ENCODE data around the gene S1PR4. TPM values are rescaled to one million over a fixed set of nuclear protein-coding genes. Genes with fewer than 3 reads are reported as not detected.

S1PR4 gene
- total and polyA plus RNA-seq, 2 of the 13 experiments (the other 11 are each of a cell fraction or from before 2014, with no cell fraction given): 0.07 to 0.09 TPM

DNA sequence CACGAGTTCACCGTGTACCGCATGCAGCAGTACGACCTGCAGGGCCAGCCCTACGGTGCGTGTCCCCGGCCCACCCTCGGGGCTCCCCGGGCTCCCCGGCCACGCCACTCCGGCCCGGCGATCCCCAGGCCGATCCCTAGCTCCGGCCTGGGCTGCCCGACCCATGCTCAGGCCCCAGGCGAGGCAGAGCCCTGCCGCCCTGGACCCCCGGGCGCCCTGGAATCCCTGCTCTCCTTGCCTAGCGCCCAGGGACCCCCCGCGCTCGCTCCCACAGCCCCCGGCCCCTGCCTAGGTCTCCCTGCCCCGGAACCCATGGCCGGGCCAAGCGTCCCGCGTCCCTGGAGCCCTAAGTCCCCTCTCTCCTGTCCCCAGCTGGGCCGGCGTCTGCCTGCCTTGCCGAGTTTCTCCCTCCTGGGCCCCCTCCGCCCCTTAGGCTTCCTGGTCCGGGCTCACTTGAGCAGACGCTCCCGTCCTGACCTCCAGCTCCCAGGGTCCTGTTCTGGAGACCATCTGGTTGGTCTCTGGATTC is 7.7 kb downstream of the S1PR4 start:
- H2AFZ ChIP-seq (ENCODE audit: low read length): no peak overlapping the region
- TF ChIP-seq TBL1XR1 (IDR thresholded peaks at IDR 0.05; ENCODE audit: borderline replicate concordance, low read length, partially characterized antibody) (no peak), WIZ (CRISPR knock-in tag; IDR thresholded peaks at IDR 0.05) (no peak), SALL2 (CRISPR knock-in tag; IDR thresholded peaks at IDR 0.05) (peak; percentile 34; the same call in 1 of the 2 replicates), FOXK1 (CRISPR knock-in tag; IDR thresholded peaks at IDR 0.05; ENCODE audit: borderline replicate concordance, low read depth) (no peak), HES4 (CRISPR knock-in tag; IDR thresholded peaks at IDR 0.05; ENCODE audit: borderline replicate concordance) (no peak), ZNF773 (CRISPR knock-in tag; IDR thresholded peaks at IDR 0.05; ENCODE audit: borderline replicate concordance) (no peak; the same call in 1 of the 2 replicates), PPARG (CRISPR knock-in tag; conservative IDR thresholded peaks at IDR 0.05) (no peak), ZNF530 (CRISPR knock-in tag; IDR thresholded peaks at IDR 0.05; ENCODE audit: low read depth) (no peak), EEA1 (CRISPR knock-in tag; IDR thresholded peaks at IDR 0.05; ENCODE audit: borderline replicate concordance) (no peak), NPAS2 (CRISPR knock-in tag; IDR thresholded peaks at IDR 0.05; ENCODE audit: borderline replicate concordance) (no peak), ZBTB7B (CRISPR knock-in tag; IDR thresholded peaks at IDR 0.05) (no peak), NFIC (IDR thresholded peaks at IDR 0.05; ENCODE audit: low read length) (no peak), ZNF3 (CRISPR knock-in tag; IDR thresholded peaks at IDR 0.05) (no peak), ZNF883 (CRISPR knock-in tag; IDR thresholded peaks at IDR 0.05; ENCODE audit: not compliant biosample characterization) (no peak), POLR2AphosphoS5 (IDR thresholded peaks at IDR 0.05; ENCODE audit: low read depth, low read length) (no peak), KMT2A (CRISPR knock-in tag; IDR thresholded peaks at IDR 0.05) (no peak), ZNF839 (CRISPR knock-in tag; IDR thresholded peaks at IDR 0.05; ENCODE audit: borderline replicate concordance) (no peak), AHR (CRISPR knock-in tag; IDR thresholded peaks at IDR 0.05) (no peak)
- TF ChIP-seq, protein P1, sequence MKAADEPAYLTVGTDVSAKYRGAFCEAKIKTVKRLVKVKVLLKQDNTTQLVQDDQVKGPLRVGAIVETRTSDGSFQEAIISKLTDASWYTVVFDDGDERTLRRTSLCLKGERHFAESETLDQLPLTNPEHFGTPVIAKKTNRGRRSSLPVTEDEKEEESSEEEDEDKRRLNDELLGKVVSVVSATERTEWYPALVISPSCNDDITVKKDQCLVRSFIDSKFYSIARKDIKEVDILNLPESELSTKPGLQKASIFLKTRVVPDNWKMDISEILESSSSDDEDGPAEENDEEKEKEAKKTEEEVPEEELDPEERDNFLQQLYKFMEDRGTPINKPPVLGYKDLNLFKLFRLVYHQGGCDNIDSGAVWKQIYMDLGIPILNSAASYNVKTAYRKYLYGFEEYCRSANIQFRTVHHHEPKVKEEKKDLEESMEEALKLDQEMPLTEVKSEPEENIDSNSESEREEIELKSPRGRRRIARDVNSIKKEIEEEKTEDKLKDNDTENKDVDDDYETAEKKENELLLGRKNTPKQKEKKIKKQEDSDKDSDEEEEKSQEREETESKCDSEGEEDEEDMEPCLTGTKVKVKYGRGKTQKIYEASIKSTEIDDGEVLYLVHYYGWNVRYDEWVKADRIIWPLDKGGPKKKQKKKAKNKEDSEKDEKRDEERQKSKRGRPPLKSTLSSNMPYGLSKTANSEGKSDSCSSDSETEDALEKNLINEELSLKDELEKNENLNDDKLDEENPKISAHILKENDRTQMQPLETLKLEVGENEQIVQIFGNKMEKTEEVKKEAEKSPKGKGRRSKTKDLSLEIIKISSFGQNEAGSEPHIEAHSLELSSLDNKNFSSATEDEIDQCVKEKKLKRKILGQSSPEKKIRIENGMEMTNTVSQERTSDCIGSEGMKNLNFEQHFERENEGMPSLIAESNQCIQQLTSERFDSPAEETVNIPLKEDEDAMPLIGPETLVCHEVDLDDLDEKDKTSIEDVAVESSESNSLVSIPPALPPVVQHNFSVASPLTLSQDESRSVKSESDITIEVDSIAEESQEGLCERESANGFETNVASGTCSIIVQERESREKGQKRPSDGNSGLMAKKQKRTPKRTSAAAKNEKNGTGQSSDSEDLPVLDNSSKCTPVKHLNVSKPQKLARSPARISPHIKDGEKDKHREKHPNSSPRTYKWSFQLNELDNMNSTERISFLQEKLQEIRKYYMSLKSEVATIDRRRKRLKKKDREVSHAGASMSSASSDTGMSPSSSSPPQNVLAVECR (CRISPR knock-in tag; IDR thresholded peaks at IDR 0.05; ENCODE audit: borderline replicate concordance): peak; percentile 37; the same call in 1 of the 2 replicates
- TF ChIP-seq, protein P2, sequence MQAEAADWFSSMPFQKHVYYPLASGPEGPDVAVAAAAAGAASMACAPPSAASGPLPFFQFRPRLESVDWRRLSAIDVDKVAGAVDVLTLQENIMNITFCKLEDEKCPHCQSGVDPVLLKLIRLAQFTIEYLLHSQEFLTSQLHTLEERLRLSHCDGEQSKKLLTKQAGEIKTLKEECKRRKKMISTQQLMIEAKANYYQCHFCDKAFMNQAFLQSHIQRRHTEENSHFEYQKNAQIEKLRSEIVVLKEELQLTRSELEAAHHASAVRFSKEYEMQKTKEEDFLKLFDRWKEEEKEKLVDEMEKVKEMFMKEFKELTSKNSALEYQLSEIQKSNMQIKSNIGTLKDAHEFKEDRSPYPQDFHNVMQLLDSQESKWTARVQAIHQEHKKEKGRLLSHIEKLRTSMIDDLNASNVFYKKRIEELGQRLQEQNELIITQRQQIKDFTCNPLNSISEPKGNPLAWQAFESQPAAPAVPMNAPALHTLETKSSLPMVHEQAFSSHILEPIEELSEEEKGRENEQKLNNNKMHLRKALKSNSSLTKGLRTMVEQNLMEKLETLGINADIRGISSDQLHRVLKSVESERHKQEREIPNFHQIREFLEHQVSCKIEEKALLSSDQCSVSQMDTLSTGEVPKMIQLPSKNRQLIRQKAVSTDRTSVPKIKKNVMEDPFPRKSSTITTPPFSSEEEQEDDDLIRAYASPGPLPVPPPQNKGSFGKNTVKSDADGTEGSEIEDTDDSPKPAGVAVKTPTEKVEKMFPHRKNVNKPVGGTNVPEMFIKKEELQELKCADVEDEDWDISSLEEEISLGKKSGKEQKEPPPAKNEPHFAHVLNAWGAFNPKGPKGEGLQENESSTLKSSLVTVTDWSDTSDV (CRISPR knock-in tag; IDR thresholded peaks at IDR 0.05): no peak

More for the DNA sequence above, 7.7 kb downstream of the S1PR4 start:
- intact Hi-C loops (cut with micrococcal nuclease; ENCODE audit: unreplicated experiment): no loop called here
- FAIRE-seq (no peak), ATAC-seq (peak; percentile 34), DNase-seq (ENCODE audit: low spot score) (no peak)
- 2% methylated on average over 8 of the region's 38 CpGs for WGBS (ENCODE audit: low lambda C conversion rate)
- in situ Hi-C loops (cut with HindIII; ENCODE audit: extremely low pct_ligation_motif_present, low pct_unique_long_range_greater_than_20kb): no loop called here
- peaks cover 43% of the 10 kb centered on the region for H3K79me2 ChIP-seq (ENCODE audit: insufficient read depth, low read length)
- no TSS peak for BruUV-seq (replicated peaks)
- H3K4me3 ChIP-seq (replicated peaks in 1 of 3; ENCODE audit: insufficient read depth in 1 of 3, low read depth in 2 of 3, low read length in 3 of 3): peak overlapping the region; percentile 88 to 98 (median 93)
- peak overlapping the region; percentile 95 for H3K4me2 ChIP-seq (ENCODE audit: low read depth, low read length)
- ChIA-PET POLR2A (interaction anchor here (1.6 kb wide), 1 partner anchor 89 kb away, joined by 3 read pairs; no protein-coding TSS in a partner anchor), CTCF (ENCODE audit: low intra/inter-chr PET ratio, low total read pairs) (no interaction called here)
- no peaks in the 10 kb centered on the region for H3K9me3 ChIP-seq (ENCODE audit: low read length)
- H3K9ac ChIP-seq (ENCODE audit: insufficient read depth, low read depth, low read length): peak overlapping the region; percentile 88
- peak overlapping the region; percentile 53 for H3K27ac ChIP-seq (ENCODE audit: extremely low read length, insufficient read depth, low read length)
- H4K20me1 ChIP-seq (ENCODE audit: insufficient read depth, low read length): peaks cover 7% of the 10 kb centered on the region; the same call in 1 of the 2 replicates
- peaks cover 32% of the 10 kb centered on the region for H3K4me1 ChIP-seq (ENCODE audit: insufficient read depth, low read length)
- no peaks in the 10 kb centered on the region for H3K27me3 ChIP-seq (ENCODE audit: control insufficient read depth in 1 of 2, insufficient read depth in 2 of 2, low read length in 2 of 2)
- peaks cover 2 to 6% of the 10 kb centered on the region in 2 experiments; a peak in 3 of 5 replicates for H3K36me3 ChIP-seq (replicated peaks in 1 of 2; ENCODE audit: control insufficient read depth in 1 of 2, insufficient read depth in 2 of 2, low read length in 2 of 2)

Measured in HepG2 (cell line).